ENCODE data around the gene ST8SIA6. TPM values are rescaled to one million over a fixed set of nuclear protein-coding genes. Genes with fewer than 3 reads are reported as not detected.
"Not testable (repeated sequence)": the region's sequence is repeated elsewhere in the genome, so short reads cannot be mapped to it uniquely, and the experiment has no call there.

ST8SIA6 gene
- 0.07 and 0.11 TPM in 2 replicates for polyA plus RNA-seq (2013)

GRCh38 chr10:17454161-17455014 lies at the start of gene ST8SIA6:
Gene ST8SIA6 (minus strand): TSS chr10:17454595. CDS start chr10:17454255, 340 bp downstream.
- no peak within 1 kb of the TSS for H4K8ac ChIP-seq (ENCODE audit: low read depth, low read length)
- H3K4me3 ChIP-seq (ENCODE audit: low read depth, low read length): peak within 1 kb of the TSS; percentile 65
- H3K36me3 ChIP-seq (ENCODE audit: control insufficient read depth in 1 of 2, insufficient read depth in 2 of 2, low read length in 2 of 2): no peaks in the 10 kb centered on the region
- H3K79me1 ChIP-seq (ENCODE audit: low read length): no peaks in the 10 kb centered on the region
- H3K23ac ChIP-seq (ENCODE audit: low read length): no peak within 1 kb of the TSS
- H2BK12ac ChIP-seq (ENCODE audit: low read length): no peak within 1 kb of the TSS
- H3K18ac ChIP-seq (ENCODE audit: low read length): no peak within 1 kb of the TSS
- no CpG with 5 or more reads among the region's 91 CpGs for WGBS (ENCODE audit: extremely low coverage, insufficient coverage, insufficient read length)
- H2BK5ac ChIP-seq (ENCODE audit: low read depth, low read length, poor library complexity): no peak within 1 kb of the TSS
- H3K79me2 ChIP-seq (ENCODE audit: control insufficient read depth, insufficient read depth, low read length, poor library complexity): no peaks in the 10 kb centered on the region
- peak in 1 of 2 donors; percentile 59 for DNase-seq
- H3K9me3 ChIP-seq (ENCODE audit: insufficient read depth, low read depth, low read length): peaks cover 4% of the 10 kb centered on the region
- H2AK5ac ChIP-seq (ENCODE audit: low read length): no peak within 1 kb of the TSS
- peaks cover 5 to 8% of the 10 kb centered on the region in 2 experiments for H3K4me1 ChIP-seq (ENCODE audit: control insufficient read depth in 1 of 2, insufficient read depth in 2 of 2, low read length in 2 of 2)
- H4K91ac ChIP-seq (ENCODE audit: low read depth, low read length): no peak within 1 kb of the TSS
- H2AFZ ChIP-seq (ENCODE audit: insufficient read depth, low read length, poor library complexity): peak within 1 kb of the TSS; percentile 45
- no peak within 1 kb of the TSS for H3K9ac ChIP-seq (ENCODE audit: low read length)
- no peak within 1 kb of the TSS for H3K14ac ChIP-seq (ENCODE audit: low read length)
- peaks cover 32% of the 10 kb centered on the region for H3K27me3 ChIP-seq (ENCODE audit: insufficient read depth, low read length)
- peak within 1 kb of the TSS; percentile 98 for H3K4me2 ChIP-seq (ENCODE audit: low read length)
- no peak within 1 kb of the TSS for H4K12ac ChIP-seq (ENCODE audit: low read depth, low read length)
- no peak within 1 kb of the TSS for H2BK120ac ChIP-seq (ENCODE audit: insufficient read depth, low read length, poor library complexity)
- no peak within 1 kb of the TSS for H3K4ac ChIP-seq (ENCODE audit: low read depth, low read length)
- no peak within 1 kb of the TSS for H3K27ac ChIP-seq (ENCODE audit: low read depth, low read length)

- Histone ChIP-seq H3K4me1 (ENCODE audit: control insufficient read depth in 1 of 2, insufficient read depth in 2 of 2, low read length in 2 of 2) (peaks cover 0 to 5% of the 10 kb centered on the region in 2 experiments), H3K27me3 (ENCODE audit: insufficient read depth, low read length) (no peaks in the 10 kb centered on the region)
- no CpG with 5 or more reads among the region's 7 CpGs for WGBS (ENCODE audit: extremely low coverage, insufficient coverage, insufficient read length)
These were observed 49.4 kb upstream of the ST8SIA6 start for GRCh38 chr10:17503795-17504194.

GRCh38 chr10:17502814-17503213 lies 48.4 kb upstream of the ST8SIA6 start:
- no CpG with 5 or more reads among the region's 2 CpGs for WGBS (ENCODE audit: extremely low coverage, insufficient coverage, insufficient read length)
- peak overlapping the region; percentile 9 for H3K9ac ChIP-seq (ENCODE audit: low read length)
- no peak for DNase-seq
- H2BK120ac ChIP-seq (ENCODE audit: insufficient read depth, low read length, poor library complexity): no peak overlapping the region
- H3K36me3 ChIP-seq (ENCODE audit: control insufficient read depth in 1 of 2, insufficient read depth in 2 of 2, low read length in 2 of 2): no peaks in the 10 kb centered on the region
- H2BK5ac ChIP-seq (ENCODE audit: low read depth, low read length, poor library complexity): no peak overlapping the region
- H3K4me1 ChIP-seq (ENCODE audit: control insufficient read depth in 1 of 2, insufficient read depth in 2 of 2, low read length in 2 of 2): peaks cover 0 to 5% of the 10 kb centered on the region in 2 experiments
- no peak overlapping the region for H4K12ac ChIP-seq (ENCODE audit: low read depth, low read length)
- H4K8ac ChIP-seq (ENCODE audit: low read depth, low read length): no peak overlapping the region
- no peak overlapping the region for H2AK5ac ChIP-seq (ENCODE audit: low read length)
- no peak overlapping the region for H3K23ac ChIP-seq (ENCODE audit: low read length)
- no peak overlapping the region for H2AFZ ChIP-seq (ENCODE audit: insufficient read depth, low read length, poor library complexity)
- H3K4ac ChIP-seq (ENCODE audit: low read depth, low read length): no peak overlapping the region
- H2BK12ac ChIP-seq (ENCODE audit: low read length): no peak overlapping the region
- no peaks in the 10 kb centered on the region for H3K79me2 ChIP-seq (ENCODE audit: control insufficient read depth, insufficient read depth, low read length, poor library complexity)
- no peak overlapping the region for H3K4me3 ChIP-seq (ENCODE audit: low read depth, low read length)
- H3K27me3 ChIP-seq (ENCODE audit: insufficient read depth, low read length): no peaks in the 10 kb centered on the region
- H3K14ac ChIP-seq (ENCODE audit: low read length): no peak overlapping the region
- H3K27ac ChIP-seq (ENCODE audit: low read depth, low read length): no peak overlapping the region
- no peaks in the 10 kb centered on the region for H3K79me1 ChIP-seq (ENCODE audit: low read length)
- H3K4me2 ChIP-seq (ENCODE audit: low read length): no peak overlapping the region
- no peak overlapping the region for H4K91ac ChIP-seq (ENCODE audit: low read depth, low read length)
- no peak overlapping the region for H3K18ac ChIP-seq (ENCODE audit: low read length)
- H3K9me3 ChIP-seq (ENCODE audit: insufficient read depth, low read depth, low read length): no peaks in the 10 kb centered on the region

More at GRCh38 chr10:17503795-17504194, 49.4 kb upstream of the ST8SIA6 start:
- DNase-seq: no peak
- Histone ChIP-seq H3K9ac (ENCODE audit: low read length) (no peak overlapping the region), H3K9me3 (ENCODE audit: insufficient read depth, low read depth, low read length) (no peaks in the 10 kb centered on the region), H3K79me2 (ENCODE audit: control insufficient read depth, insufficient read depth, low read length, poor library complexity) (no peaks in the 10 kb centered on the region), H2BK5ac (ENCODE audit: low read depth, low read length, poor library complexity) (no peak overlapping the region), H2BK12ac (ENCODE audit: low read length) (no peak overlapping the region), H3K36me3 (ENCODE audit: control insufficient read depth in 1 of 2, insufficient read depth in 2 of 2, low read length in 2 of 2) (no peaks in the 10 kb centered on the region), H2BK120ac (ENCODE audit: insufficient read depth, low read length, poor library complexity) (no peak overlapping the region), H3K14ac (ENCODE audit: low read length) (no peak overlapping the region), H3K18ac (ENCODE audit: low read length) (no peak overlapping the region), H3K4ac (ENCODE audit: low read depth, low read length) (no peak overlapping the region), H3K79me1 (ENCODE audit: low read length) (no peaks in the 10 kb centered on the region), H3K23ac (ENCODE audit: low read length) (no peak overlapping the region), H3K4me3 (ENCODE audit: low read depth, low read length) (no peak overlapping the region), H4K8ac (ENCODE audit: low read depth, low read length) (no peak overlapping the region), H4K12ac (ENCODE audit: low read depth, low read length) (no peak overlapping the region), H3K27ac (ENCODE audit: low read depth, low read length) (no peak overlapping the region), H2AK5ac (ENCODE audit: low read length) (no peak overlapping the region), H4K91ac (ENCODE audit: low read depth, low read length) (no peak overlapping the region), H3K4me2 (ENCODE audit: low read length) (no peak overlapping the region), H2AFZ (ENCODE audit: insufficient read depth, low read length, poor library complexity) (no peak overlapping the region)

GRCh38 chr10:17499014-17499413 lies 44.6 kb upstream of the ST8SIA6 start:
- not testable (repeated sequence) for H3K27me3 ChIP-seq (ENCODE audit: insufficient read depth, low read length); H3K9me3 ChIP-seq (ENCODE audit: insufficient read depth, low read depth, low read length); H2AFZ ChIP-seq (ENCODE audit: insufficient read depth, low read length, poor library complexity); H3K27ac ChIP-seq (ENCODE audit: low read depth, low read length); H3K18ac ChIP-seq (ENCODE audit: low read length); H2BK12ac ChIP-seq (ENCODE audit: low read length); H3K14ac ChIP-seq (ENCODE audit: low read length); H4K12ac ChIP-seq (ENCODE audit: low read depth, low read length); H4K8ac ChIP-seq (ENCODE audit: low read depth, low read length); H3K4me2 ChIP-seq (ENCODE audit: low read length); H3K23ac ChIP-seq (ENCODE audit: low read length); H3K36me3 ChIP-seq (ENCODE audit: control insufficient read depth in 1 of 2, insufficient read depth in 2 of 2, low read length in 2 of 2); H3K79me1 ChIP-seq (ENCODE audit: low read length); H4K91ac ChIP-seq (ENCODE audit: low read depth, low read length); H2BK5ac ChIP-seq (ENCODE audit: low read depth, low read length, poor library complexity); H3K79me2 ChIP-seq (ENCODE audit: control insufficient read depth, insufficient read depth, low read length, poor library complexity); H2BK120ac ChIP-seq (ENCODE audit: insufficient read depth, low read length, poor library complexity); H2AK5ac ChIP-seq (ENCODE audit: low read length); H3K9ac ChIP-seq (ENCODE audit: low read length); H3K4me3 ChIP-seq (ENCODE audit: low read depth, low read length); H3K4me1 ChIP-seq (ENCODE audit: control insufficient read depth in 1 of 2, insufficient read depth in 2 of 2, low read length in 2 of 2); H3K4ac ChIP-seq (ENCODE audit: low read depth, low read length); DNase-seq
- WGBS (ENCODE audit: extremely low coverage, insufficient coverage, insufficient read length): no CpG with 5 or more reads among the region's 5 CpGs
